PFSK-1 (cell line): ENCODE data around the gene ANKRD52.

Experiments used
- FOXP2 ChIP-seq: optimal IDR thresholded peaks from 2 replicates; pipeline ENCODE3; 2011; ENCODE audit warnings: borderline replicate concordance, control low read depth, inconsistent platforms; ENCODE audit not compliant: insufficient read depth; ENCODE audit errors: extremely low read length, extremely low read depth
- POLR2AphosphoS5 ChIP-seq: IDR thresholded peaks from 2 replicates; pipeline ENCODE4 v1.6.1; 2012; ENCODE audit warnings: low read depth, mild to moderate bottlenecking, control low read depth, low read length, moderate library complexity
- SIN3A ChIP-seq: IDR thresholded peaks from 2 replicates; pipeline ENCODE4 v1.6.1; 2012; ENCODE audit warnings: mild to moderate bottlenecking, low read length, moderate library complexity, borderline replicate concordance; ENCODE audit not compliant: insufficient read depth
- TAF1 ChIP-seq: IDR thresholded peaks from 2 replicates; pipeline ENCODE4 v1.6.1; 2012; ENCODE audit warnings: low read length, control low read depth, borderline replicate concordance; ENCODE audit not compliant: insufficient read depth
- TF ChIP-seq, protein P1 (sequence below), 2 experiments: IDR thresholded peaks; 2 replicates each; pipeline versions ENCODE4 v1.6.1 to v1.8.0; 2011 to 2012; ENCODE audit warnings: low read depth in 2 of 2, low read length in 2 of 2, control low read depth in 1 of 2, inconsistent platforms in 1 of 2, mild to moderate bottlenecking in 1 of 2, moderate library complexity in 1 of 2; ENCODE audit not compliant: insufficient read depth in 1 of 2

Gene ANKRD52

DNA sequence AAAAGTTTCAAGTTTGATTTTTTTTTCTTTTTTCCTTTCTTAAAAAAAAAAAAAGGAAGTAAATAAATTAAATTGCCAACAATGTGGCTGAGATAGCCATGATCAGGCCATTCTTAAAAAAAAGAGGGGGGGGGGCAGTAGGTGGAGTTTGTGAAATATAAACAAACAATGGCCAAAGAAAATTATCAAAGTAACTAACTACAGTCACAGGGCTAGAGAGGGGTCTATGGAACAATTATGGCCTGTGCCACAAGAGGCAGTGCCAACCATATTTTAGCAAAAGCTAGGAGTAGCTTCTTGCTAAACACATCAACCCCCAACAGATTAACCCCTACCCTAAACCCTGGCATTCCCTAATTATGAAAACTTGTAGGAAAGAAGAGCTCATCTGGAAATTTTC, 52.7 kb downstream of the ANKRD52 start:
- no peak for TF ChIP-seq POLR2AphosphoS5
- no peak for TF ChIP-seq TAF1
- TF ChIP-seq SIN3A = no peak
- TF ChIP-seq, protein P1, sequence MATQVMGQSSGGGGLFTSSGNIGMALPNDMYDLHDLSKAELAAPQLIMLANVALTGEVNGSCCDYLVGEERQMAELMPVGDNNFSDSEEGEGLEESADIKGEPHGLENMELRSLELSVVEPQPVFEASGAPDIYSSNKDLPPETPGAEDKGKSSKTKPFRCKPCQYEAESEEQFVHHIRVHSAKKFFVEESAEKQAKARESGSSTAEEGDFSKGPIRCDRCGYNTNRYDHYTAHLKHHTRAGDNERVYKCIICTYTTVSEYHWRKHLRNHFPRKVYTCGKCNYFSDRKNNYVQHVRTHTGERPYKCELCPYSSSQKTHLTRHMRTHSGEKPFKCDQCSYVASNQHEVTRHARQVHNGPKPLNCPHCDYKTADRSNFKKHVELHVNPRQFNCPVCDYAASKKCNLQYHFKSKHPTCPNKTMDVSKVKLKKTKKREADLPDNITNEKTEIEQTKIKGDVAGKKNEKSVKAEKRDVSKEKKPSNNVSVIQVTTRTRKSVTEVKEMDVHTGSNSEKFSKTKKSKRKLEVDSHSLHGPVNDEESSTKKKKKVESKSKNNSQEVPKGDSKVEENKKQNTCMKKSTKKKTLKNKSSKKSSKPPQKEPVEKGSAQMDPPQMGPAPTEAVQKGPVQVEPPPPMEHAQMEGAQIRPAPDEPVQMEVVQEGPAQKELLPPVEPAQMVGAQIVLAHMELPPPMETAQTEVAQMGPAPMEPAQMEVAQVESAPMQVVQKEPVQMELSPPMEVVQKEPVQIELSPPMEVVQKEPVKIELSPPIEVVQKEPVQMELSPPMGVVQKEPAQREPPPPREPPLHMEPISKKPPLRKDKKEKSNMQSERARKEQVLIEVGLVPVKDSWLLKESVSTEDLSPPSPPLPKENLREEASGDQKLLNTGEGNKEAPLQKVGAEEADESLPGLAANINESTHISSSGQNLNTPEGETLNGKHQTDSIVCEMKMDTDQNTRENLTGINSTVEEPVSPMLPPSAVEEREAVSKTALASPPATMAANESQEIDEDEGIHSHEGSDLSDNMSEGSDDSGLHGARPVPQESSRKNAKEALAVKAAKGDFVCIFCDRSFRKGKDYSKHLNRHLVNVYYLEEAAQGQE (IDR thresholded peaks at IDR 0.05; ENCODE audit: insufficient read depth in 1 of 2, low read depth in 2 of 2, low read length in 2 of 2) = no peak
- no peak for TF ChIP-seq FOXP2

DNA sequence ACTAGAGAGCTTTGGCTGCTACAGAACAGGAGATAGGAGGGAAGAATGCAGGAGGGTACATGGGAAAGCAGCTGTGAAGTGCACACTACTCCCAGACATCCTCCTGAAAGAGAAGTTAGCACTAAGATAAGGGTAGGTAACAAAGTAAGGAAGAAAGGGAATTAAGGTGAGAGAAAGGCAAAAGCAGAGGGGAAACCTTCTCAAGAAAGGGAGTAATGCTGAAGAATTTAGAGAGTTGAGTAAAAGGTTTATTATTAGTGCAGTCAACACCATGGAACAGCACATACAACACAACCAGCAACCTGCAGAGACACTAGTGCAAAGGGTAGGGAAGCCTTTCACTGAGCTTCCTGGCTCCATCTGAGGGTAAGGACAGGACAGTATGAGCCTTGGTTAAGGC, 53.9 kb downstream of the ANKRD52 start:
- TF ChIP-seq, protein P1 (IDR thresholded peaks at IDR 0.05; ENCODE audit: insufficient read depth in 1 of 2, low read depth in 2 of 2, low read length in 2 of 2) = no peak

DNA sequence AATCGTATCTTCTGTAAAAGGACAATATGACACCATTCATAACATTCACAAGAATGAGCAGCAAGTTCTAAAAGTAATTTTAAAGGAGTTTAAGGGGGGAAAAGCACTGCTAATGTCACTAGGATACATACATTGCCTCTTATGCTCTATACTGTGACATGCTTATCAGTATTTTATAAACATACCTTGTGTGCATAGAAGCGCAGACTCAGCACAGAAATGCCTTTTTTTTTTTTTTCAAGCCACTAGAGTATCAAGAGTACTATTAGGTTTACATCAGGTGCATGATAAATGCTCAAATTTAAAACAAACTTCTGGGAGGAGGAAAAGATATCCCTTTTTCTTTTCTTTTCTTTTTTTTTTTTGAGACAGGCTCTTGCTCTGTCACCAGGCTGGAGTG, 55.3 kb downstream of the ANKRD52 start:
- TF ChIP-seq POLR2AphosphoS5 (no peak), SIN3A (no peak)
- TF ChIP-seq, protein P1 (IDR thresholded peaks at IDR 0.05; ENCODE audit: insufficient read depth in 1 of 2, low read depth in 2 of 2, low read length in 2 of 2) = no peak

DNA sequence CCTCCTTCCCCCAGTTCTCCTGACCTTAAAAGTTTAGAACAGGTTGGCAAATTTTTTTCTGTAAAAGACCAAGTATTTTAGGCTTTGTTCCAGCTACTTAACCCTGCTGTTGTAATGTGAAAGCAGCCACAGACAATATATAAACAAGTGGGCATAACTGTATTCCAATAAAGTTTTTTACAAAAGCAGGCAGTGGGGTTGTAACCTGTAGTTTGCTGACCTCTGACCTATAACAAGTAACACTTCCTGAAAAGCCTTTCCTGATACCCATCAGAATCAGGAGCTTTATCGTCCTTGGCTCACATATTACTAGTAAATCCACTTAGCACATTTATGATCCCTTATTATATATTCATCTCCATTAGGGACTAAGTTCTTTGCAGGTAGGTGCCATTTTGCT, 55.8 kb downstream of the ANKRD52 start:
- TF ChIP-seq, protein P1 (IDR thresholded peaks at IDR 0.05; ENCODE audit: insufficient read depth in 1 of 2, low read depth in 2 of 2, low read length in 2 of 2) = no peak
- TF ChIP-seq TAF1 = no peak
- no peak for TF ChIP-seq SIN3A
- no peak for TF ChIP-seq POLR2AphosphoS5
- no peak for TF ChIP-seq FOXP2

DNA sequence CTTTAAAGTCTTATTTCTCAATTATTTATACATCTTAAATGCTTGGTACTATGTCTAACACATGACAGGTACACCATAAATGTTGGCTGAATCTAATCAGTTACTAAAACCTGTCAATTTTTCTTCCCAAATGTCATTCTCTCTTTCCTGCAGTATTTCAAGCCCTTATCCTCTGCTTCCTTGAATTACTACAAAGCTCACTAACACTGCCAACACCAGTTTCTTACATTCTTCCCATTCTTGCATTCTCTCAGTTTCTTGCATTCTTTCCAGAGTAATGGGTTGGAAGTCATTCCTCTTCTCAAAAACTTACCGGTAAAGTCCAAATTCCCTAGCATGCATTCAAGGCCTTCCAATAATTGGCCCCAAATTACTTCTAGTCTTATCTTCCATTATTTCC, 59.3 kb downstream of the ANKRD52 start:
- TF ChIP-seq, protein P1 (IDR thresholded peaks at IDR 0.05; ENCODE audit: insufficient read depth in 1 of 2, low read depth in 2 of 2, low read length in 2 of 2) = no peak
- TF ChIP-seq TAF1 = no peak
- no peak for TF ChIP-seq POLR2AphosphoS5
- TF ChIP-seq SIN3A = no peak
- TF ChIP-seq FOXP2 = no peak
